Measurements from ENCODE around the gene KRTAP17-1.
A peak's percentile ranks its signal among the peaks of the same experiment; 100 is the strongest.

The KRTAP17-1 gene

DNA sequence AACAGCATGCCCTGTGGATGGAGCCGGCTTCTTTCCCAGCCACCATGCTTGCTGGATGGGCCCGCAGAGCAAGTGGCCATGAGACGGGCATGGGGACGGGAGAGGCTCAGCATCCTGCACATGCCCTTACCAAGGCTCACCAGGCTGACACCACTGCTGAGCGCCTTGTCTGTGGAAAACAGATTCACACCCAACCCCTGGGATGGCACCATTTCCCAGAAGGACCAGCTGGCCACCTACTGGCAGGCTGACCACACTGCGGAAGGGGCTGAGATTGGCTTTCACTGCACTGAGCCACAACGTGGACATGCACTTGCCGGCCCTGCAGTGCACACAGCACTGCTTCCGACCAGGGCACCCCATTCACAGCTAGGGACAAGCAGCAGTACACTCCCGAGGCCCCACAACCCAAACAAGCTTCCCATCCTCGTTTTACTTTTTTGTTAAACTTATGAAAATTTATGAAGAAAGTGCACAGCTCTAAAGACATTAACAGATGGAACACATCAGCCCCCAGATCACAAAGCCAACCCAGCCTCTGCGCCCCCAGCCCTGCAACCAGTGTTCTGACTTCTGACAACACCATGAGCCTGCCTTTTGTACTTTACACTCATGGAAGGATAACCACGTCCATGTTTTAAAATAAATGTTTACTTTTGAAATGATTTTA lies 13.9 kb upstream of the KRTAP17-1 start:
- Histone ChIP-seq H3K4me1 (ENCODE audit: control insufficient read depth in 1 of 2, insufficient read depth in 1 of 2, low read depth in 1 of 2, low read length in 1 of 2) (peaks cover 7 to 8% of the 10 kb centered on the region in 2 experiments), H3K27ac (no peak overlapping the region), H3K4me3 (ENCODE audit: low read depth in 1 of 2, low read length in 1 of 2) (no peak overlapping the region), H3K36me3 (no peaks in the 10 kb centered on the region), H3K9me3 (no peaks in the 10 kb centered on the region), H3K27me3 (no peaks in the 10 kb centered on the region)
- TF ChIP-seq CTCF (IDR thresholded peaks at IDR 0.05): peak; percentile 64

GRCh38 chr17:41328207-41328606 lies 12.7 kb upstream of the KRTAP17-1 start:
- Histone ChIP-seq H3K9me3 (no peaks in the 10 kb centered on the region), H3K4me1 (ENCODE audit: control insufficient read depth in 1 of 2, insufficient read depth in 1 of 2, low read depth in 1 of 2, low read length in 1 of 2) (peaks cover 7 to 8% of the 10 kb centered on the region in 2 experiments), H3K36me3 (no peaks in the 10 kb centered on the region), H3K27ac (no peak overlapping the region), H3K4me3 (ENCODE audit: low read depth in 1 of 2, low read length in 1 of 2) (no peak overlapping the region), H3K27me3 (no peaks in the 10 kb centered on the region)
- TF ChIP-seq CTCF (IDR thresholded peaks at IDR 0.05): no peak

GRCh38 chr17:41327411-41328120 lies 12.1 kb upstream of the KRTAP17-1 start:
- no peaks in the 10 kb centered on the region for H3K27me3 ChIP-seq
- no peak overlapping the region for H3K4me3 ChIP-seq (ENCODE audit: low read depth in 1 of 2, low read length in 1 of 2)
- TF ChIP-seq CTCF (IDR thresholded peaks at IDR 0.05): no peak
- no peak overlapping the region for H3K27ac ChIP-seq
- no peaks in the 10 kb centered on the region for H3K9me3 ChIP-seq
- no peaks in the 10 kb centered on the region for H3K36me3 ChIP-seq
- H3K4me1 ChIP-seq (ENCODE audit: control insufficient read depth in 1 of 2, insufficient read depth in 1 of 2, low read depth in 1 of 2, low read length in 1 of 2): peaks cover 7 to 8% of the 10 kb centered on the region in 2 experiments

- Histone ChIP-seq H3K9me3 (no peaks in the 10 kb centered on the region), H3K36me3 (no peaks in the 10 kb centered on the region), H3K4me1 (ENCODE audit: control insufficient read depth in 1 of 2, insufficient read depth in 1 of 2, low read depth in 1 of 2, low read length in 1 of 2) (peaks cover 7 to 8% of the 10 kb centered on the region in 2 experiments), H3K4me3 (ENCODE audit: low read depth in 1 of 2, low read length in 1 of 2) (no peak overlapping the region), H3K27ac (no peak overlapping the region), H3K27me3 (no peaks in the 10 kb centered on the region)
- TF ChIP-seq CTCF (IDR thresholded peaks at IDR 0.05): no peak
Observed at GRCh38 chr17:41326173-41327145, 10.9 kb upstream of the KRTAP17-1 start.

- Histone ChIP-seq H3K4me3 (ENCODE audit: low read depth in 1 of 2, low read length in 1 of 2) (no peak overlapping the region), H3K27ac (no peak overlapping the region)
- TF ChIP-seq CTCF (IDR thresholded peaks at IDR 0.05): no peak
Observed at GRCh38 chr17:41325611-41326010, 10.1 kb upstream of the KRTAP17-1 start.

More at GRCh38 chr17:41325611-41326010, 10.1 kb upstream of the KRTAP17-1 start:
- Histone ChIP-seq H3K36me3 (no peaks in the 10 kb centered on the region), H3K4me1 (ENCODE audit: control insufficient read depth in 1 of 2, insufficient read depth in 1 of 2, low read depth in 1 of 2, low read length in 1 of 2) (peaks cover 7 to 8% of the 10 kb centered on the region in 2 experiments), H3K27me3 (no peaks in the 10 kb centered on the region), H3K9me3 (no peaks in the 10 kb centered on the region)

All from neutrophil (primary cell).